MM.1S (cell line): ENCODE measurements around the gene DNAJA2.

Source experiments
- EZH2 ChIP-seq: fragments of 300-600 bp; sonication (generic); optimal IDR thresholded peaks from 2 replicates; pipeline ENCODE3; 2017; ENCODE audit warnings: low read depth, mild to moderate bottlenecking, antibody characterized with exemption, low read length, mixed read lengths
- EZH2phosphoT487 ChIP-seq: fragments of 300-600 bp; sonication (generic); IDR thresholded peaks from 2 replicates; pipeline ENCODE4 v1.6.1; 2018; ENCODE audit warnings: antibody characterized with exemption, low read length
- TF ChIP-seq, protein P1 (sequence below): fragments of 300-600 bp; sonication (generic); IDR thresholded peaks from 2 replicates; pipeline ENCODE4 v1.5.1; 2016; ENCODE audit warnings: antibody characterized with exemption, low read length, mixed read lengths

DNA sequence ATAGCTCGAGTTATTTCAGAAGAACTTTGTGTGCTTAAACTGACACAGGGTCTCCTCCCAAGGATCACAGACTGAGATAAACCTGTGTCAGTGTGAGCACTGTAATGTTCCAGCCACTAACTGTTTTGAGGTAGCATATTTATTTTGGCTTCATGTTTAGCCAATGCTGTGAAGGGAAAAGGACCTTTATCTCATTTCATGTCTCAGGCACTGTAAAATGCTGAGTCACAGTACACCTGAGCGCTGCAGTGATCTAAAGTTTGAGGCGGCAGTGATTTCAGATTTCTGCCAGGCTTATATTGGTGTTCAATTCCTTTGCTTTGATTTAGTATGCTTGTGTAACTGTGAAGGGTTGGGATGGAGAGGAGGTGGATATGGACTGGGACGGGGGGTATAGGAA lies 3.1 kb upstream of the DNAJA2 start:
- TF ChIP-seq, protein P1, sequence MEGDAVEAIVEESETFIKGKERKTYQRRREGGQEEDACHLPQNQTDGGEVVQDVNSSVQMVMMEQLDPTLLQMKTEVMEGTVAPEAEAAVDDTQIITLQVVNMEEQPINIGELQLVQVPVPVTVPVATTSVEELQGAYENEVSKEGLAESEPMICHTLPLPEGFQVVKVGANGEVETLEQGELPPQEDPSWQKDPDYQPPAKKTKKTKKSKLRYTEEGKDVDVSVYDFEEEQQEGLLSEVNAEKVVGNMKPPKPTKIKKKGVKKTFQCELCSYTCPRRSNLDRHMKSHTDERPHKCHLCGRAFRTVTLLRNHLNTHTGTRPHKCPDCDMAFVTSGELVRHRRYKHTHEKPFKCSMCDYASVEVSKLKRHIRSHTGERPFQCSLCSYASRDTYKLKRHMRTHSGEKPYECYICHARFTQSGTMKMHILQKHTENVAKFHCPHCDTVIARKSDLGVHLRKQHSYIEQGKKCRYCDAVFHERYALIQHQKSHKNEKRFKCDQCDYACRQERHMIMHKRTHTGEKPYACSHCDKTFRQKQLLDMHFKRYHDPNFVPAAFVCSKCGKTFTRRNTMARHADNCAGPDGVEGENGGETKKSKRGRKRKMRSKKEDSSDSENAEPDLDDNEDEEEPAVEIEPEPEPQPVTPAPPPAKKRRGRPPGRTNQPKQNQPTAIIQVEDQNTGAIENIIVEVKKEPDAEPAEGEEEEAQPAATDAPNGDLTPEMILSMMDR, result no peak
- TF ChIP-seq EZH2 (no peak), EZH2phosphoT487 (no peak)
